BJ (cell line): ENCODE measurements around the gene MARK2. TPM values are rescaled to one million over a fixed set of nuclear protein-coding genes. Genes with fewer than 3 reads are reported as not detected.
A peak's percentile ranks its signal among the peaks of the same experiment; 100 is the strongest.

Experiments
- CTCF ChIA-PET: fragments of 350-600 bp; formaldehyde crosslinking; extraction: SDS; loops from one replicate; lab custom pipeline; 2021; ENCODE audit warnings: antibody characterized with exemption, inconsistent platforms; lab: Yijun Ruan, JAX
- POLR2A ChIA-PET: fragments of 300-600 bp; sonication (Branson Sonifier 250); formaldehyde crosslinking; extraction: SDS; loops from one replicate; lab custom pipeline; 2021; ENCODE audit warnings: antibody characterized with exemption; lab: Charles Lee
- DNase-seq: peaks from one replicate; pipeline ENCODE4 v3.0.0-alpha.2; 2011; ENCODE audit warnings: low read depth
- H3K27me3 ChIP-seq: 2 replicates; pipeline ENCODE4 v1.6.0; 2011; ENCODE audit warnings: low read length; ENCODE audit not compliant: control insufficient read depth, insufficient read depth
- H3K36me3 ChIP-seq: 2 replicates; pipeline ENCODE4 v1.5.1; 2011; ENCODE audit warnings: low read length; ENCODE audit not compliant: control insufficient read depth, insufficient read depth
- H3K4me3 ChIP-seq: 2 replicates; pipeline ENCODE4 v1.5.1; 2011; ENCODE audit warnings: low read depth, mild to moderate bottlenecking, control low read depth, low read length
- CTCF ChIP-seq: IDR thresholded peaks from 2 replicates; pipeline ENCODE4 v1.5.1; 2011; ENCODE audit warnings: low read depth, mild to moderate bottlenecking, control low read depth, inconsistent platforms, low read length, moderate library complexity; ENCODE audit not compliant: insufficient read depth
- polyA plus RNA-seq: library from polyadenylated mRNA; depleted of rRNA; stranded (reverse); fragments of >200 nt; gene quantifications from 2 replicates; pipeline ENCODE4 v1.2.3, GENCODE V29; 2011

The MARK2 gene
- polyA plus RNA-seq, 1 experiment: 13.8 TPM

- no peak for DNase-seq
- ChIA-PET CTCF (interaction anchor here (0.6 to 2.4 kb wide), 16 partner anchors 8 to 140 kb away, joined by 3 to 13 read pairs (median 4); partner anchors contain the start of gene MARK2), POLR2A (no interaction called here)
- no peak overlapping the region for H3K4me3 ChIP-seq
- peaks cover 24% of the 10 kb centered on the region for H3K36me3 ChIP-seq
- no peak for TF ChIP-seq CTCF
- H3K27me3 ChIP-seq: no peaks in the 10 kb centered on the region
Observed at GRCh38 chr11:63906087-63906486, 67.2 kb downstream of the MARK2 start.

- ChIA-PET POLR2A (no interaction called here), CTCF (interaction anchor here (0.6 to 2.4 kb wide), 16 partner anchors 8 to 141 kb away, joined by 3 to 13 read pairs (median 4); partner anchors contain the start of genes MARK2 and RCOR2)
- no peaks in the 10 kb centered on the region for H3K27me3 ChIP-seq
- peaks cover 23% of the 10 kb centered on the region for H3K36me3 ChIP-seq
- DNase-seq: no peak
- no peak overlapping the region for H3K4me3 ChIP-seq
- TF ChIP-seq CTCF: peak; percentile 40; the same call in 1 of the 2 replicates
Observed at GRCh38 chr11:63906585-63906984, 67.7 kb downstream of the MARK2 start.

- H3K27me3 ChIP-seq: no peaks in the 10 kb centered on the region
- DNase-seq: no peak
- CTCF ChIA-PET: interaction anchor here (0.6 to 2.4 kb wide), 15 partner anchors 8 to 141 kb away, joined by 3 to 13 read pairs (median 4); partner anchors contain the start of genes MARK2 and RCOR2
- POLR2A ChIA-PET: no interaction called here
- no peak for TF ChIP-seq CTCF
- no peak overlapping the region for H3K4me3 ChIP-seq
- H3K36me3 ChIP-seq: peaks cover 21% of the 10 kb centered on the region
Observed at GRCh38 chr11:63907063-63907462, 68.2 kb downstream of the MARK2 start.

- no peak overlapping the region for H3K4me3 ChIP-seq
- peaks cover 16% of the 10 kb centered on the region for H3K36me3 ChIP-seq
- CTCF ChIA-PET: interaction anchor here (1.7 to 2.4 kb wide), 2 partner anchors 10 to 71 kb away, joined by 11 to 13 read pairs; no protein-coding TSS in a partner anchor
- DNase-seq: no peak
- H3K27me3 ChIP-seq: no peaks in the 10 kb centered on the region
- POLR2A ChIA-PET: no interaction called here
- no peak for TF ChIP-seq CTCF
Observed at GRCh38 chr11:63907808-63908530, 69.1 kb downstream of the MARK2 start.

- Histone ChIP-seq H3K4me3 (no peak overlapping the region), H3K36me3 (peaks cover 9% of the 10 kb centered on the region), H3K27me3 (no peaks in the 10 kb centered on the region)
- DNase-seq: no peak
- POLR2A ChIA-PET: no interaction called here
- CTCF ChIA-PET: no interaction called here
- no peak for TF ChIP-seq CTCF
Observed at GRCh38 chr11:63908631-63909401, 69.9 kb downstream of the MARK2 start.
